HepG2 (cell line): ENCODE results near the gene MBIP. TPM values are rescaled to one million over a fixed set of nuclear protein-coding genes. Genes with fewer than 3 reads are reported as not detected.

Experiments used
- ARID4A ChIP-seq: sonication (generic); formaldehyde crosslinking; IDR thresholded peaks from 2 replicates; pipeline ENCODE4 v1.5.0; 2020; ENCODE audit warnings: mild to moderate bottlenecking, missing genetic modification reagents, borderline replicate concordance
- ATF2 ChIP-seq: sonication (generic); formaldehyde crosslinking; IDR thresholded peaks from 2 replicates; pipeline ENCODE4 v1.4.0; 2020; ENCODE audit warnings: missing genetic modification reagents
- ATF3 ChIP-seq: sonication (generic); formaldehyde crosslinking; IDR thresholded peaks from 2 replicates; pipeline ENCODE4 v1.4.0; 2020; ENCODE audit warnings: missing genetic modification reagents
- CBX5 ChIP-seq: sonication (generic); formaldehyde crosslinking; IDR thresholded peaks from 2 replicates; pipeline ENCODE4 v1.4.0; 2020; ENCODE audit warnings: missing genetic modification reagents, borderline replicate concordance
- CENPT ChIP-seq: sonication (generic); formaldehyde crosslinking; IDR thresholded peaks from 2 replicates; pipeline ENCODE4 v1.8.0; 2022; ENCODE audit warnings: low read depth, mild to moderate bottlenecking, moderate library complexity, missing genetic modification reagents
- DR1 ChIP-seq: sonication (generic); formaldehyde crosslinking; IDR thresholded peaks from 2 replicates; pipeline ENCODE4 v1.8.0; 2021; ENCODE audit warnings: mild to moderate bottlenecking, missing genetic modification reagents, inconsistent platforms
- FUBP1 ChIP-seq: sonication (generic); formaldehyde crosslinking; IDR thresholded peaks from 2 replicates; pipeline ENCODE4 v1.5.1; 2020; ENCODE audit warnings: missing genetic modification reagents, mild to moderate bottlenecking, borderline replicate concordance
- HOXA9 ChIP-seq: sonication (generic); formaldehyde crosslinking; IDR thresholded peaks from 2 replicates; pipeline ENCODE4 v1.8.1; 2022; ENCODE audit warnings: missing genetic modification reagents, mild to moderate bottlenecking, moderate library complexity, borderline replicate concordance
- KLF6 ChIP-seq: IDR thresholded peaks from 2 replicates; pipeline ENCODE4 v1.8.0; 2016; ENCODE audit warnings: missing biosample characterization, missing genetic modification reagents
- LCORL ChIP-seq, 2 experiments: fragments of 450-650 bp in 1 of 2; sonication (generic) in 1 of 2; formaldehyde crosslinking in 1 of 2; IDR thresholded peaks; 2 replicates each; pipeline versions ENCODE4 v1.5.0 to v1.6.1; 2017 to 2020; ENCODE audit warnings: antibody characterized with exemption in 1 of 2, missing genetic modification reagents in 1 of 2
- MEF2D ChIP-seq: sonication (generic); formaldehyde crosslinking; IDR thresholded peaks from 2 replicates; pipeline ENCODE4 v1.5.1; 2020; ENCODE audit warnings: mild to moderate bottlenecking, missing genetic modification reagents
- NCOR1 ChIP-seq: fragments of 200-600 bp; sonication (generic); IDR thresholded peaks from 2 replicates; pipeline ENCODE4 v1.7.0; 2017; ENCODE audit warnings: antibody characterized with exemption, low read length, borderline replicate concordance
- RFXANK ChIP-seq: IDR thresholded peaks from 2 replicates; pipeline ENCODE4 v1.6.1; 2016
- SIN3A ChIP-seq: IDR thresholded peaks from 2 replicates; pipeline ENCODE4 v1.6.1; 2011; ENCODE audit warnings: low read depth, mild to moderate bottlenecking, control low read depth, low read length, borderline replicate concordance
- SMAD3 ChIP-seq: sonication (generic); formaldehyde crosslinking; IDR thresholded peaks from 2 replicates; pipeline ENCODE4 v1.4.0; 2020; ENCODE audit warnings: missing genetic modification reagents
- ZFP1 ChIP-seq: IDR thresholded peaks from 2 replicates; pipeline ENCODE4 v1.6.1; 2016
- ZNF225 ChIP-seq: sonication (generic); formaldehyde crosslinking; IDR thresholded peaks from 2 replicates; pipeline ENCODE4 v1.4.0; 2020; ENCODE audit warnings: mild to moderate bottlenecking, missing genetic modification reagents
- ZNF530 ChIP-seq: sonication (generic); formaldehyde crosslinking; IDR thresholded peaks from 2 replicates; pipeline ENCODE4 v1.5.0; 2020; ENCODE audit warnings: low read depth, mild to moderate bottlenecking, missing genetic modification reagents
- ZNF558 ChIP-seq: sonication (generic); formaldehyde crosslinking; IDR thresholded peaks from 2 replicates; pipeline ENCODE4 v1.9.0; 2022; ENCODE audit warnings: mild to moderate bottlenecking, missing genetic modification reagents, borderline replicate concordance
- ZNF709 ChIP-seq: sonication (generic); formaldehyde crosslinking; IDR thresholded peaks from 2 replicates; pipeline ENCODE4 v1.5.0; 2020; ENCODE audit warnings: mild to moderate bottlenecking, missing genetic modification reagents
- ZNF740 ChIP-seq: sonication (generic); formaldehyde crosslinking; IDR thresholded peaks from 2 replicates; pipeline ENCODE4 v1.4.0; 2020; ENCODE audit warnings: missing genetic modification reagents
- ZNF878 ChIP-seq: sonication (generic); formaldehyde crosslinking; IDR thresholded peaks from 2 replicates; pipeline ENCODE4 v1.8.1; 2023; ENCODE audit warnings: mild to moderate bottlenecking, missing genetic modification reagents, moderate library complexity
- ZSCAN12 ChIP-seq: sonication (generic); formaldehyde crosslinking; IDR thresholded peaks from 2 replicates; pipeline ENCODE4 v1.9.0; 2021; ENCODE audit warnings: mild to moderate bottlenecking, missing genetic modification reagents
- polyA plus RNA-seq, 8 experiments: library from polyadenylated mRNA; depleted of rRNA in 3 of 8; stranded (reverse) in 7 of 8; unstranded in 1 of 8; fragments of >200 nt; fragmentation: Illumina TruSeq in 4 of 8; extraction: Trizol in 4 of 8; gene quantifications; 2 replicates each; pipeline versions ENCODE4 v1.2.1 to v1.2.3, GENCODE V29; 2011 to 2016; ENCODE audit warnings: low read depth in 4 of 8, missing spikeins in 1 of 8, mixed read lengths in 1 of 8; ENCODE audit not compliant: insufficient read depth in 1 of 8
- total RNA-seq, 5 experiments: library from RNA; depleted of rRNA; stranded (reverse); fragments of >200 nt; fragmentation: Illumina TruSeq; extraction: Trizol; gene quantifications; 2 replicates each; pipeline ENCODE4 v1.2.3, GENCODE V29; 2016; ENCODE audit warnings: low read depth in 1 of 5

The MBIP gene
- total and polyA plus RNA-seq, 2 of the 13 experiments (the other 11 are each of a cell fraction or from before 2014, with no cell fraction given), result 48.1 to 48.6 TPM

GRCh38 chr14:36320897-36321381 lies 502 bp upstream of the MBIP start (continued):
- TF ChIP-seq ARID4A (CRISPR knock-in tag) (no peak), LCORL (IDR thresholded peaks at IDR 0.05) (no peak), LCORL (CRISPR knock-in tag; IDR thresholded peaks at IDR 0.05) (peak; percentile 58), CENPT (no peak), ATF2 (no peak), ZNF530 (CRISPR knock-in tag) (no peak), ZNF558 (no peak), ZFP1 (CRISPR knock-in tag) (no peak), SMAD3 (CRISPR knock-in tag) (no peak), ZNF225 (CRISPR knock-in tag) (no peak), SIN3A (no peak), CBX5 (no peak), ZNF878 (CRISPR knock-in tag) (no peak), NCOR1 (no peak), ATF3 (CRISPR knock-in tag) (no peak), RFXANK (CRISPR knock-in tag) (no peak), ZSCAN12 (CRISPR knock-in tag) (no peak), DR1 (CRISPR knock-in tag) (no peak), ZNF740 (CRISPR knock-in tag) (no peak), ZNF709 (CRISPR knock-in tag) (no peak; the same call in 1 of the 2 replicates), HOXA9 (CRISPR knock-in tag) (no peak), KLF6 (no peak), MEF2D (CRISPR knock-in tag) (no peak), FUBP1 (CRISPR knock-in tag) (no peak)
